PFSK-1 (cell line): ENCODE measurements around the gene ATXN2.

ENCODE experiments used
- FOXP2 ChIP-seq: optimal IDR thresholded peaks from 2 replicates; pipeline ENCODE3; 2011; ENCODE audit warnings: borderline replicate concordance, control low read depth, inconsistent platforms; ENCODE audit not compliant: insufficient read depth; ENCODE audit errors: extremely low read length, extremely low read depth
- POLR2AphosphoS5 ChIP-seq: IDR thresholded peaks from 2 replicates; pipeline ENCODE4 v1.6.1; 2012; ENCODE audit warnings: low read depth, mild to moderate bottlenecking, control low read depth, low read length, moderate library complexity
- SIN3A ChIP-seq: IDR thresholded peaks from 2 replicates; pipeline ENCODE4 v1.6.1; 2012; ENCODE audit warnings: mild to moderate bottlenecking, low read length, moderate library complexity, borderline replicate concordance; ENCODE audit not compliant: insufficient read depth
- TAF1 ChIP-seq: IDR thresholded peaks from 2 replicates; pipeline ENCODE4 v1.6.1; 2012; ENCODE audit warnings: low read length, control low read depth, borderline replicate concordance; ENCODE audit not compliant: insufficient read depth
- TF ChIP-seq, protein P1 (sequence below), 2 experiments: IDR thresholded peaks; 2 replicates each; pipeline versions ENCODE4 v1.6.1 to v1.8.0; 2011 to 2012; ENCODE audit warnings: low read depth in 2 of 2, low read length in 2 of 2, control low read depth in 1 of 2, inconsistent platforms in 1 of 2, mild to moderate bottlenecking in 1 of 2, moderate library complexity in 1 of 2; ENCODE audit not compliant: insufficient read depth in 1 of 2

The ATXN2 gene

DNA sequence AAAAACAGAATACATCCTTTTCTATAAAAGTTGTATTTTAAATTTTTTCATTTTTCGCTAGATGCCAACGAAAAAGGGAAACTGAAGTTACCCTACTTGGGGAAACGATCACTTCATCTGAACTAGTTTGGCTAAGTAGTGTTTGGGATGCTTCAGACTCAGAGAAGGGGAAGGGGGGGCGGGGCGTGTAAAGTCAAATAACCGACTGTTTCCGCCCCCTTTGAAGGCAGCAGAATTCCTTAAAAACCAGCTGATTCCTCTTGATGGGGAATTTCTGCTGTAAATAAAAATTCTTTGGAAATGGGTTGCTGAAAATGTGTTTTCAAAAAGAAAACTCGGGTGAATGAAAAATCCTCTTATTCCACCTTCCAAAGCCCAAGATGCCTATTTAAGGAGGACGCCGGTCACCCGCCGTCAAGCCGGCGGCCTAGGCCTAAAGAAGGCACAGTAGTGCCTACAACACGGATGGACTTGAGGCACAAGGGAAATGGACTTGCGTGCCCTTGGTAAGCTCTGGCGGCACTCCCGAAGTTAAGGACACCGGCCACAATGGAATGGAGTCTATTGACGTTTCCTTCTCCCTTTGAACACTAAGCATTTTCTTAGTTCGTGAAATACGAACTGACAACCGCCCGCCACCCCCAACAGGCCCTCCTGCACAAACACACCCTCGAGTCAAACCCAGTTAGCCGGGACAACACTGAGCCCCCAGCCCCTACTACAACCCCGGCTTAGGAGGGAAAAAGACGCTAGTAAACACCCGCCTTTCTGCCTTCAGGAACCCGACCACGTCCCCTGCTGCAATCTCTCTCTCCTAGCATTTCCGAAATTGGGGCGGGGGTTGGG, 1.9 kb downstream of the ATXN2 start:
- no peak for TF ChIP-seq TAF1
- TF ChIP-seq SIN3A: 0 out of 2 replicates have a peak, but pooled peaks have one; percentile 28

DNA sequence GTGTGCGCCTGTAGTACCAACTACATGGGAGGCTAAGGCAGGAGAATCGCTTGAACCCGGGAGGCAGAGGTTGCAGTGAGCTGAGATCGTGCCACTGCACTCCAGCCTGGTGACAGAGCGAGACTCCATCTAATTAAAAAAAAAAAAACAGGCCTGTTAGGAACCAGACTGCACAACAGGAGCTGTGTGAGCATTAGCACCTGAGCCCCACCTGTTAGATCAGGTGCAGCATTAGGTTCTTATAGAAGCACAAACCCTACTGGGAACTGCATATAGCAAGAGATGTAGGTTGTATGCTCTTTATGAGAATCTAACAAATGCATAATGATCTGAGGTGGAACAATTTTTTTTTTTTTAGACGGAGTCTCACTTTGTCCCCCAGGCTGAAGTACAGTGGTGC, 8.6 kb downstream of the ATXN2 start:
- no peak for TF ChIP-seq SIN3A
- TF ChIP-seq POLR2AphosphoS5: no peak
- TF ChIP-seq FOXP2: no peak
- TF ChIP-seq TAF1: no peak
- TF ChIP-seq, protein P1, sequence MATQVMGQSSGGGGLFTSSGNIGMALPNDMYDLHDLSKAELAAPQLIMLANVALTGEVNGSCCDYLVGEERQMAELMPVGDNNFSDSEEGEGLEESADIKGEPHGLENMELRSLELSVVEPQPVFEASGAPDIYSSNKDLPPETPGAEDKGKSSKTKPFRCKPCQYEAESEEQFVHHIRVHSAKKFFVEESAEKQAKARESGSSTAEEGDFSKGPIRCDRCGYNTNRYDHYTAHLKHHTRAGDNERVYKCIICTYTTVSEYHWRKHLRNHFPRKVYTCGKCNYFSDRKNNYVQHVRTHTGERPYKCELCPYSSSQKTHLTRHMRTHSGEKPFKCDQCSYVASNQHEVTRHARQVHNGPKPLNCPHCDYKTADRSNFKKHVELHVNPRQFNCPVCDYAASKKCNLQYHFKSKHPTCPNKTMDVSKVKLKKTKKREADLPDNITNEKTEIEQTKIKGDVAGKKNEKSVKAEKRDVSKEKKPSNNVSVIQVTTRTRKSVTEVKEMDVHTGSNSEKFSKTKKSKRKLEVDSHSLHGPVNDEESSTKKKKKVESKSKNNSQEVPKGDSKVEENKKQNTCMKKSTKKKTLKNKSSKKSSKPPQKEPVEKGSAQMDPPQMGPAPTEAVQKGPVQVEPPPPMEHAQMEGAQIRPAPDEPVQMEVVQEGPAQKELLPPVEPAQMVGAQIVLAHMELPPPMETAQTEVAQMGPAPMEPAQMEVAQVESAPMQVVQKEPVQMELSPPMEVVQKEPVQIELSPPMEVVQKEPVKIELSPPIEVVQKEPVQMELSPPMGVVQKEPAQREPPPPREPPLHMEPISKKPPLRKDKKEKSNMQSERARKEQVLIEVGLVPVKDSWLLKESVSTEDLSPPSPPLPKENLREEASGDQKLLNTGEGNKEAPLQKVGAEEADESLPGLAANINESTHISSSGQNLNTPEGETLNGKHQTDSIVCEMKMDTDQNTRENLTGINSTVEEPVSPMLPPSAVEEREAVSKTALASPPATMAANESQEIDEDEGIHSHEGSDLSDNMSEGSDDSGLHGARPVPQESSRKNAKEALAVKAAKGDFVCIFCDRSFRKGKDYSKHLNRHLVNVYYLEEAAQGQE (IDR thresholded peaks at IDR 0.05; ENCODE audit: insufficient read depth in 1 of 2, low read depth in 2 of 2, low read length in 2 of 2): no peak

DNA sequence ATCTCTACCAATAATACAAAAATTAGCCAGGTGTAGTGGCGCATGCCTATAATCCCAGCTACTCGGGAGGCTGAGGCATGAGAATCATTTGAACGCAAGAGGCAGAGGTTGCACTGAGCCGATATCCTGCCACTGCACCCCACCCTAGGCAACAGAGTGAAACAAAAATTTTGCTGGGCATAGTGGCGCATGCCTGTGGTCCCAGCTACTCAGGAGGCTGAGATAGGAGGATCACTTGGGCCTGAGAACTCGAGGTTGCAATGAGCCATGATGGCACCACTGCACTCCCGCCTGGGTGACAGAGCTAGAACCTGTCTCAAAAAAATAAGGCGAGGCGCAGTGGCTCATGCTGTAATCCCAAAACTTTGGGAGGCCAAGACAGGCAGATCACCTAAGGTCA, 9.5 kb downstream of the ATXN2 start:
- TF ChIP-seq FOXP2 (no peak), POLR2AphosphoS5 (no peak), SIN3A (no peak), TAF1 (no peak)
- TF ChIP-seq, protein P1 (IDR thresholded peaks at IDR 0.05; ENCODE audit: insufficient read depth in 1 of 2, low read depth in 2 of 2, low read length in 2 of 2): no peak

DNA sequence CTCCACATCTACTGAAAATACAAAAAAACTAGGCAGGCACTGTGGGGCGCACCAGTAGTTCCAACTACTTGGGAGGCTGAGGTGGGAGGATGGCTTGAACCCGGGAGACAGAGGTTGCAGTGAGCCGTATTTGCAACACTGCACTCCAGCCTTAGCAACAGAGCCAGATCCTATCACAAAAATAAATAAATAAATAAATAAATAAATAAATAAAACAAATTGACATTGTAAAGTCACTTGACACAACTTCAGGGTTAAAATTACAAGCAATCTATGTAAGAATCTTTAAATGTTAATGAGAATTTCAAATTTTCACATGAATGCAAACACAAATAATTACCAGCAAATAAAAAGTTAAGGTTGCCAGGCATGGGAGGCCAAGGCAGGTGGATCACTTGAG, 11.1 kb downstream of the ATXN2 start:
- no peak for TF ChIP-seq POLR2AphosphoS5
- TF ChIP-seq, protein P1 (IDR thresholded peaks at IDR 0.05; ENCODE audit: insufficient read depth in 1 of 2, low read depth in 2 of 2, low read length in 2 of 2): no peak
- TF ChIP-seq FOXP2: no peak
- no peak for TF ChIP-seq TAF1
- no peak for TF ChIP-seq SIN3A

DNA sequence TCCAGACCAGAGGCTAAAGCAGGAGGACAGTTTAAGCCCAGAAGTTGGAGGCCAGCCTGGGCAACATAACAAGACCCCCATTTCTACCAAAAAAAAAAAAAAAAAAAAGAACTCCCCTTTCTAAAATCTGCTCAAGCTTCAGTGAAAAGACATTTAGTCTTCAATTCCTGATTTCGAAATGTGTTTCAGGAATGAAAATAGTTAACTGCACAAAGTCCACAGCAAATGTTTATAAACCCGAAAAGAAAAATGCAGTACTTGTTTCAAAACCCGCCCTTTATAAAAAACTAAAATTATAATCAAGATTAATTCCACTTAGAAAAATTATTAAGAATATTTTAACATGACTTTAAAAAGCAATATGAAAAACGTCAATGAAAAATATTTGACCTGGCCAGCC, 12.1 kb downstream of the ATXN2 start:
- TF ChIP-seq, protein P1 (IDR thresholded peaks at IDR 0.05; ENCODE audit: insufficient read depth in 1 of 2, low read depth in 2 of 2, low read length in 2 of 2): no peak
- no peak for TF ChIP-seq FOXP2
- TF ChIP-seq POLR2AphosphoS5: no peak
- TF ChIP-seq SIN3A: no peak
- no peak for TF ChIP-seq TAF1

DNA sequence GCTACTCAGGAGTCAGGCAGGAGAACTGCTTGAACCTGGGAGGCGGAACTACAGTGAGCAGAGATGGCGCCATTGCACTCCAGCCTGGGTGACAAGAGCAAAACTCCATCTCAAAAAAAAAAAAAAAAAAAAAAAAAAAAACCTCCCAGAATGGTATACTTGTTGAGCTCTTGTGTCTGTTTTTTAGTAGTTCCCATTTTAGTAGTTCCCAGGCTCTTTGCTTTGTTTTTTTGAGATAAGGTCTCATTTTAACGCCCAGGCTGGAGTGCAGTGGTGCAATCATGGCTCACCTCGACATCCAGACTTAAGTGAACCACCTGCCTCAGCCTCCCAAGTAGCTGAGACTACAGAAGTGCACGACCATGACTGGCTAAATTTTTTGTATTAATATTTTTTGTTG, 13.4 kb downstream of the ATXN2 start:
- TF ChIP-seq SIN3A: no peak
- TF ChIP-seq POLR2AphosphoS5: no peak
- TF ChIP-seq TAF1: no peak
- TF ChIP-seq, protein P1 (IDR thresholded peaks at IDR 0.05; ENCODE audit: insufficient read depth in 1 of 2, low read depth in 2 of 2, low read length in 2 of 2): no peak
- no peak for TF ChIP-seq FOXP2
